ENCODE measurements around the gene CLIP2.
"Not testable (repeated sequence)": the region's sequence is repeated elsewhere in the genome, so short reads cannot be mapped to it uniquely, and the experiment has no call there.

CLIP2 gene

DNA sequence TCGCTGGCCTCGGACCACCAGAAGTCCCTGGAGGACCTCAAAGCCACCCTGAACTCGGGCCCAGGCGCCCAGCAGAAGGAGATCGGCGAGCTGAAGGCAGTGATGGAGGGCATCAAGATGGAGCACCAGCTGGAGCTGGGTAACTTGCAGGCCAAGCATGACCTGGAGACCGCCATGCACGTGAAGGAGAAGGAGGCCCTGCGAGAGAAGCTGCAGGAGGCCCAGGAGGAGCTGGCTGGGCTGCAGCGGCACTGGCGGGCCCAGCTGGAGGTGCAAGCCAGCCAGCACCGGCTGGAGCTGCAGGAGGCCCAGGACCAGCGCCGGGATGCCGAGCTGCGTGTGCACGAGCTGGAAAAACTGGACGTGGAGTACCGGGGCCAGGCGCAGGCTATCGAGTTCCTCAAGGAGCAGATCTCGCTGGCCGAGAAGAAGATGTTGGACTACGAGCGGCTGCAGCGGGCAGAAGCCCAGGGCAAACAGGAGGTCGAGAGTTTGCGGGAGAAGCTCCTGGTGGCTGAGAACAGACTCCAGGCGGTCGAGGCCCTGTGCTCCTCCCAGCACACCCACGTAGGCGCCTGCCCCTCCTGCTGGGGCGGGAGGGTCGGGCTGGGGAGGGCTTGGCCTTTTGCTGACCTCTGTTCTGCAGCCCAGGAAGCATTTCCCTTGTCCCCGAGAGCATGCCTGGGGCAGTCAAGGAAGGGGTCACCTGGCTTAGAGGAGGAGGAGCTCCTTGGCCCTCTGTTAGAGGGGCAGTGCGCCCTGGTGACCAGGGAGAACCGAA is 87.2 kb downstream of the CLIP2 start:
- no peak for DNase-seq

DNA sequence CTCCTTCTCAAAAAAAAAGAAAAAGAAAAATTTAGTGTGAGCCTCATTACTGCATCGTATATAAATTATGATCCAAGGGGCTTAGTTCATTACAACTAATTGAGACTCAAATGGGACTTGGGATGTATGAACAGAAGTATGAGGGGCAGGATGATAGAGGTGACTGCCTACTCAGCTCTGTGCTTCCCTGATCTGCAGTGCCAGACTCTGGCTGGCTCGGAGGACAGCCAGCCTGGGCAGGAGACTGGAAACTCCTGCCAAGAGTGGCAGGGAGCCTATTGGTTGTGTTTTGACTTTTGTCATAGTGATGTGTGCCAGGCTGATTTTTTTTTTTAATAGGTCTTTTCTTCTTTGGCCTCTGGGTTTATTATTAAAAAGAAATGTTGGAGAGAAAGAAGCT is 90.7 kb downstream of the CLIP2 start:
- DNase-seq: no peak

DNA sequence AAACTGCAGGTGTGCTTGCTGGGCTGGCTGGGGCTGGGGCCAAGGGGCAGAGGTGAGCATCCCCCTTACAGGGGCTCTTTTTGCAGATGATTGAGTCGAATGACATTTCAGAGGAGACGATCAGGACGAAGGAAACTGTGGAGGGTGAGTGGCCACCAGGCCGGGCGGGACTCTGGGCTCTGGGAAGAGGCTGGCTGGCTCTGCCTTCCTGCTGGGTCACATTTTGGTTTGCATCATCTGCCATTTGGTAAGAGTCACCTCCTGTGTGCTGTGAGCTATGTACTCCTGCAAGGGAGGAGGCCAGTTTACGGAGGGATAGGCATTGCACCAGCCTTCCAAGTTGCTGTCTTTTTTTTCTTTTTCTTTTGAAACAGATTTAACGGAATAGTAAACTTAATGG is 91.5 kb downstream of the CLIP2 start:
- DNase-seq: no peak

DNA sequence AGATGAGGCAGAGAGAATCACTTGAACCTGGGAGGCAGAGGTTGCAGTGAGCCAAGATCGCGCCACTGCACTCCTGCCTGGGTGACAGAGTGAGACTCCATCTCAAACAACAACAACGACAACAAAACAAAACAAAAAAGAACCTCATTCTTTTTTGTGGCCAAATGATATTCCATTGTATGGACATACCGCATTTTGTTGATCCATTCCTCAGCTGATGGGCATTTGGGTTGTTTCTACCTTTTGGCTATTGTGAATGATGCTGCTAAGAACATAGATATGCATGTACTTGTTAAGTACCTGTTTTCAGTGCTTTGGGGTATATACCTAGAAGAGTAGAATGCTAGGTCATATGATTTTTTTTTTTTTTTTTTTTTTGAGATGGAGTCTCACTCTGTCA is 94.9 kb downstream of the CLIP2 start:
- not testable (repeated sequence) for DNase-seq

DNA sequence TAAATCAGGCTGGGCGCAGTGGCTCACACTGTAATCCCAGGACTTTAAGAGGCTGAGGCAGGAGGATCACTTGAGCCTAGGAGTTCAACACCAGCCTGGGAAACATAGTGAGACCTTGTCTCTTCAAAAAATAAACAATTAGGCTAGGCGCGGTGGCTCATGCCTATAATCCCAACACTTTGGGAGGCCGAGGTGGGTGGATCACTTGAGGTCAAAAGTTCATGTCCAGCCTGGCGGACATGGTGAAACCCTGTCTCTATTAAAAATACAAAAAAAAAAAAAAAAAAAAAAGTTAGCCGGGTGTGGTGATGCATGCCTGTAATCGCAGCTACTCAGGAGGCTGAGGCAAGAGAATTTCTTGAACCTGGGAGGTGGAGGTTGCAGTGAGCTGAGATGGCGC is 95.6 kb downstream of the CLIP2 start:
- DNase-seq: not testable (repeated sequence)

DNA sequence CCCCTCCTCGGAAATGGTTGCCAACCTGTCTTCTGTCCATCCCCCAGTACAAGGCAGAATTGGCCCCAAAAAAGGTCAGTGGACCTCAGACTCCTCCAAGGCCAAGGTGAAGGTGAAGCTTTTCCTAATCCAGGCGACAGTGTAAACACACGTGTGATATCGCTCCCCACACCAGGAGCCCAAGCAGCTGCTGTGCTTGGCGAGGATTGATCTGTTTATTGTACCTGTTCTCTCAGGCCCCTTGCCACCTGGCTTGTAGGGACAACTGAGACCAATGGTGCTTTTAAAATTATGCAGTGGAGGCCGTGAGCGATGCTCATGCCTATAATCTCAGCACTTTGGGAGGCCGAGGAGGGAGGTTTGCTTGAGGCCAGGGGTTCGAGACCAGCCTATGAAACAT is 98.4 kb downstream of the CLIP2 start:
- no peak for DNase-seq

DNA sequence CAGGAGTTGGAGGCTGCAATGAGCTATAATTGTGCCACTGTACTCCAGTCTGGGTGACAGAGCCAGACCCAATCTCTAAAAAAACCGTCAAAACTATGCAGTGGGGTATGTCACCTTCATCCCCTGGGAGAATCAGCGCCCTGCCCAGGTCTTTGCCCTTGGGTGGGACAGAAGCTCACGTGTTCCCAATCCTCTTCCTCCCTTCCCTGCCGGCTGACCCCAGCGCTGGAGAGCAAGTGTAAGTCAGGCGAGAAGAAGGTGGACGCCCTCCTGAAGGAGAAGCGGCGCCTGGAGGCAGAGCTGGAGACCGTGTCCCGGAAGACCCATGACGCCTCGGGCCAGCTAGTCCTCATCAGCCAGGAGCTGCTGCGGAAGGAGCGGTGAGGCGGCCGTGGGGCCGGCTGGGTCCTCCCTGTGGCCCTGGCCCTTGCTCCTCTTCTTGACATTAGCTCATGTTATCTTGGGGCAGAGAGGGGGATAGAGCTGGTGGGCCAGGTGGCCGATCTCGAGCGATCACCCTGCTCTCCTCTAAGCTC is 99.7 kb downstream of the CLIP2 start:
- no peak for DNase-seq

DNA sequence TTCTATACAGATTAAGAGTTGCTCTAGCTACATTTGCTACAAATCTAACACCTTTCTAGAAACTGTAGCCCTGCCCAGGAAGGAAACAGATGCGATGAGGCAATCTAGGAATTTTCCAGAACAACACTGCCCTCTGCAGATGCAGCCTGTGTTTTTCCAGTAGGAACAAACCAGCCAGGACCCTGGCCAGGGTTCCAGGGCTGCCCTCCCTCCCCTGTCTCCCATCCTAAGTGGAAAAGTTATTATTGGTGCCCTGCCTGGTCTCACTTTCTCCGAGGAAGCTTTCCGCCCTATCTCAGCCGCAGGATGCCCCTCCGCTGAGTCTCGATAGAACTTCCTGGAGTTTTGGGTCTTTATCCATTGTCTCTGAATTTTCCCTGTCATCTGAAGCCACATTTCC is 104.5 kb downstream of the CLIP2 start:
- DNase-seq: not testable (repeated sequence)

DNA sequence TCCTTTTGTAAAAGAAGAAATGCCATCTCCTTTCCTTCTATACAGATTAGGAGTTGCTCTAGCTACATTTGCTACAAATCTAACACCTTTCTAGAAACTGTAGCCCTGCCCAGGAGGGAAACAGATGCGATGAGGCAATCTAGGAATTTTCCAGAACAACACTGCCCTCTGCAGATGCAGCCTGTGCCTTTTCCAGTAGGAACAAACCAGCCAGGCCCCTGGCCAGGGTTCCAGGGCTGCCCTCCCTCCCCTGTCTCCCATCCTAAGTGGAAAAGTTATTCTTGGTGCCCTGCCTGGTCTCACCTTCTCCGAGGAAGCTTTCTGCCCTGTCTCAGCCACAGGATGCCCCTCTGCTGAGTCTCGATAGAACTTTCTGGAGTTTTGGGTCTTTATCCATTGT is 105.4 kb downstream of the CLIP2 start:
- not testable (repeated sequence) for DNase-seq

DNA sequence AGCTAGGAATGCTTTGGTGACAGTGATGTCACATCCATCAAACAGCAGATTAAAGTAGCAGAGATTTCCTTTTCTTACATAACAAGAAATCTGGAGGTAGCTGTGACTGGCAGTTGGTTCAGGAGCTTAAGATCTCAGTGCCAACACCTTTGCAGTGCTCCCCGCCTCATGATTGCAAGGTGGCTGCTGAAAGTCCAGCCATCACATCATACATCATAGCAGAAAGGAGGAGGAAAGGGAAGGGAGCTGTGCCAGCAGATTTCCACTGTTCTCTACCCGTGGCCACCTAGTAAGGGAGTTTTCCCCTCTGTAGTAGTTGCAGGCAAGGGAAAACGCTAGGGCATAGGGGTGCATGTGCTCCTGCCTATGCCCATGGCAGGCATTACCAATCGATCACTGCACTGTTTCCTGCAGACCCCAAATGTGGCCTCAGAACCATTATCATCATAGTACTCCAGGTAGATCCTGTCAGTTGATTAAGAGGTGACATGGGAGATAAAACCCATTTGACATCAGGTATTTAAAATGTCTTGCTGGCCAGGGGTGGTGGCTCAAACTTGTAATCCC is 106.6 kb downstream of the CLIP2 start:
- DNase-seq: no peak

DNA sequence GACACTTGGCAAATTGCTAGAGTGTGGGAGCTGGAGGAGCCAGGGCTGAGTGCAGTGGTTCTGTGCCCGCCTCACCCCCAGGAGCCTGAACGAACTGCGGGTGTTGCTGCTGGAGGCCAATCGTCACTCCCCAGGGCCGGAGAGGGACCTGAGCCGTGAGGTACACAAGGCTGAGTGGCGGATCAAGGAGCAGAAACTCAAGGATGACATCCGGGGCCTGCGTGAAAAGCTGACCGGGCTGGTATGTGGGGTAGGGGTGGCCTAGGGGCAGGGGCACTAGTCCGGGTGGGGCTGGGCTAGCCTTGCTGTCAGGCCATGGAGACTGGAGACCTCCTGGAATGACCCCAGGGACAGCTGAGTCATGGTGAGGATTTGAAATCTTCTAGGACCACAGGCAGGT is 107.8 kb downstream of the CLIP2 start:
- no peak for DNase-seq

DNA sequence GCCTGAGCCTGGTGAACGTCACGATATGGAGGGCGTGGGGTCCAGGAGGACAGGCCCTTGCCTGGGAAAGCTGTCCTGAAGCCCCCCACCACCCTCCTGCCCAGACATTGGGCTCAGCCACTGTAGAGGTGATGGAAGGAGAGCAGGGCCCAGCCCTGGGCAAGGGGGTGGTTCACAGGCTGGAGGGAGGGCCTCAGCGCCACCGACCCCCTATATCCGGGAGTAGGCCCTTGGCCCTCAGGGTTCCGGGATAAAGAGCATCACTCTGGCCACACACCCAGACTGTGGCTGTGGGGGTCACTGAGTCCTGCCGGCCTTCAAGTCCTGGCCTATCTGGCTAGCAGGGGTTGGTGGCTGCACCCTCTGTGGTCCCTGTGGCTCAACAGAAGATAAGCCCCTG is 109.2 kb downstream of the CLIP2 start:
- no peak for DNase-seq

DNA sequence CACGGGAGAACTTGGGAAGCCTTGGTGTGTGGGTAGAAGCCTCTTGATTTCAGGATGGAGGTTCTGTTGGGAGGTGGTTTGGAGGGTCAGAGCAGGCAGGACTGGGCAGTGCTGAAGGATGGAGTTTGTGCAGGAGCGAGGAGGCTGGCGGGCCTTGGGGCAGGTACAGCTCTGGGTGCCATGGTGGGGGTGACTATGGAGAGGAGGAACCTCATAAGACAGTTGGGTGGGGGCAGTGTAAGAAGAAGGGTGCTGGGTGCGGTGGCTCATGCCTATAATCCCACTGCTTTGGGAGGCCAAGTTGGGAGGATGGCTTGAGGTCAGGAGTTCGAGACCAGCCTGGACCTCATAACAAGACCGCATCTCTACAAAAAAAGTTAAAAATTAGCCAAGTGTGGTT is 109.8 kb downstream of the CLIP2 start:
- no peak for DNase-seq

DNA sequence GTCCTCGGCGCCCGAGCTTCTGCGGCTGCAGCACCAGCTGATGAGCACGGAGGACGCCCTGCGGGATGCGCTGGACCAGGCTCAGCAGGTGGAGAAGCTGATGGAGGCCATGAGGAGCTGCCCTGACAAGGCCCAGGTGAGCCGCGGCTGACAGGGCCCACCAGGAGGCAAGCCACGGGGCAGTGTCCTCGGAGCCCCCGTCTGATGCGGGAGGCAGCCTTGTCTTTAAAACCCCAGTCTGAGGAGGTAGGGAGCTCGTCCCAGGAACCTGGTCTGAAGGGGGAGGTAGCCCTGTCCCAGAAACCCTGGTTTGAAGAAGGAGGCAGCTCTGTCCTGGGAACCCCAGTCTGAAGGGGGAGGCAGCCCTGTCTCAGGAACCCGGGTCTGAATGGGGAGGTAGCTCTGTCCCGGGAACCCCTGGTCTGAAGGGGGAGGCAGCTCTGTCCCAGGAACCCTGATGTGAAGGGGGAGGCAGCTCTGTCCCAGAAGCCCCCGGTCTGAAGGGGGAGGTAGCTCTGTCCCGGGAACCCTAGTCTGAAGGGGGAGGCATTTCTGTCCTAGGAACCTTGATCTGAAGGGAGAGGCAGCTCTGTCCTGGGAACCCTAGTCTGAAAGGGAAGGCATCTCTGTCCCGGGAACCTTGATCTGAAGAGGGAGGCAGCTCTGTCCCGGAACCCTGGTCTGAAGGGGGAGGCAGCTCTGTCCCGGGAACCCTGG is 111.4 kb downstream of the CLIP2 start:
- no peak for DNase-seq

DNA sequence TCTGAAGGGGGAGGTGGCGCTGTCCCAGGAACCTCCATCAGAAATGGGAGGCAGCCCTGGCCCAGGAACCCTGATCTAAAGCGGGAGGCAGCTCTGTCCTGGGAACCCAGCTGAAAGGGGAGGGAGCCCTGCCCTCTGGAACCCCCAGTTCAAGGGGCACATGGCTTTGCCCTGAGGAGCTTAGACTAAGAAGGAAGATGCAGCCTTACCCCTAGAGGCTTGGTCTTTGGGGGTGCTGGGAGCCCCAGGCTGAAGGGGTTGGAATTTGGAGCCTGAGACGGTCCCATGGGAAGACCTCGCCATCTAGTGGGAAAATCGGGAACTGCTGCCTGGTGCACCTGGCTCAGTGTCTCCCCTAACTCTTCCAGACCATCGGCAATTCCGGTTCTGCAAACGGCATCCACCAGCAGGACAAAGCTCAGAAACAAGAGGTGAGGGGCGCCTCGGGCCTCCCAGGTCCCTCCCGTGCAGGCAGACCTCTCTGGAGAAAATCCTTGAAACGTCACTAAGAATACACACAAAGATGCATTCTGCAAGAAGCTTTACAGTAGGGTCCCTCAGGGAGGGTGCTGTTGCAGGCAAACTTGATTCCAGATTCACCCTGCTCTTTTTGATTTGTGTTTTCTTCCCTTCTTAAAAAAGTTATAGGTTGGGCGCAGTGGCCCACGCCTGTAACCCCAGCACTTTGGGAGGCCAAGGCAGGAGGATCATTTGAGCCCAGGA is 112.1 kb downstream of the CLIP2 start:
- DNase-seq: peak; percentile 47

DNA sequence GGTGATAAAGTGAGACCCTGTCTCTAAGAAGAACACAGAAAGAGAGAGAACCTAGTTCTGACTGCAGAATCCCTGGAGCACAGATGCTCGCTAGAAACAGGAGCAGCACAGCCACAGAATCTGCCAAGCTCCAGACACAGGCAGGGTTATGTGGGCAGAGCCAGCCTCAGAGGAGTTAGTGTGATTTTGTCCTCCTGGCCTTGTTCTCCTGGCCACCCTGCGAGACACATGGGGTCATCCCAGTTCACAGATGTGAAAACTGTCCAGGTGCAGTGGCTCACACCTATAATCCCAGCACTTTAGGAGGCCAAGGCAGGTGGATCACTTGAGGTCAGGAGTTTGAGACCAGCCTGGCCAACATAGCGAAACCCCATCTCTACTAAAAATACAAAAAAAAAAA is 113.5 kb downstream of the CLIP2 start:
- DNase-seq: not testable (repeated sequence)

DNA sequence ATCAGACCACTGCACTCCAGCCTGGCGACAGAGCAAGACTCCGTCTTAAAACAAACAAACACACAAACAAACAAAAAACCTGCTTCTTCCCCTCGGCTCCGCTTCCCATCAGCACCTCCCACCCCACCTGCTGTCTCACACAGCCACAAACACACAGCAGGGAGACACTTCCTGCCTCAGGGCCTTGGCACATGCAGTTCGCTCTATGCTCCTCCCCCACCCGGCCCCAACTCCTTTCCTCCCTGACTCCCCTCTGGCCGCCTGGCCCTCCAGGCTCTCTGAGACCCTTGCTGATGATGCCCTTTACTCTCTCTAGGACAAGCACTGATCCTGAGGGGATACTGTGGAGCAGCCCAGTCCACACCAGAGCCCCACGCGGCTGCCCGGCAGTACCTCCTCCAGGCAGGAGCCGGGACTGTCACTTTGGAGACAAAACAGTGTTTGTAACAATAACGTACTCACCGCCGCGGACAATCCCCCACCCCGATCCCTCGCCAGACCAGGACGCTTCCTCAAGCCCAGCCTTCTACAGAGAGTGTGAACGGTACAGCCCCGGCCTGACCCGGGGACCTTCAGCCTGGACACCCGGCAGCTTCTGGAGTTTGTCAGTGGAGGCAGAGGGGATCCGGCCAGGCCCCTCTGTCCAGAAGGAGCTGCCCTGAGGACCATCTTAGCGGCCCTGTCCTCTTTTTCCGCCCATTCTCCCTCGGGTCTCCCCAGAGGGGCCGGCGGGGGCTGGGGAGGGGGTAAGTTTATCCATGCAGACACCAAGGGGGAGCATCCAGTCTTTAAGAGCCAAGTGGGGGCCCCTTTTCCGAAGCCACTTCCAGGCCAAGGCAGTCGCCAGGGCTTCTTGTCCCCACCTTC is 114.5 kb downstream of the CLIP2 start:
- no peak for DNase-seq

DNA sequence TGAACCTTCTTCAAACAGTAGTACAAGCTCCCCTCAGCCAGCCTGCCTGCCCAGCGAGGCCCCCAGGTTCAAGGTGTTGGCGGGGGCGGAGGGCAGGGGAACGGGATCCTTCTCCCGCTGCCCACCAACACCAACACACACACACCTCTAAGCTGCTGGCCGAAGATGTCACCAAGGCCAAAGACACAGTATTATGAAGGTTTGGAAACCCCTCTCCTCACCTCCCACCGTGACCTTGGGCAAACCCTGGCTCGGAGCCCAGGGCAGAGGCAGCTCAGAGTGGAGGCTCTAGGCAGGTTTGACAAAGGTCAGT is 115.1 kb downstream of the CLIP2 start:
- DNase-seq: no peak

DNA sequence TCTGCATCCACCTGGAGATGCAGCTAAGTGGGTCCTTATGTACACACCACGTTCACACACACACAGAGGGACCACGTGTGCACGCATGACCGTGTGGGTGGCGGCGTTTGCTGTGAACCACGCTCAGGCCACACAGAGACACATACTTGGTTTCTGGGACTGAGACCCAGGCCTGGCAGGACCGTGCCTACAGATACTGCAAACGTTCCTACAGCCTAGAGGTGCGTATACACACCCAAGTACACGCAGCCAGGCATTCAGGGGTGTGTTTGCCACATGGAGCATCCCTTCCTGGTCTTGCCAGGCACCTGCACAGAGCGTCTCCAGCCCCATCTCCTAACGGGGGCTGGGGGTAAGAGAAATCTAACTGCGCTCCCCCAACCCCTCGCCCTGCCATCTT is 115.5 kb downstream of the CLIP2 start:
- DNase-seq: no peak

DNA sequence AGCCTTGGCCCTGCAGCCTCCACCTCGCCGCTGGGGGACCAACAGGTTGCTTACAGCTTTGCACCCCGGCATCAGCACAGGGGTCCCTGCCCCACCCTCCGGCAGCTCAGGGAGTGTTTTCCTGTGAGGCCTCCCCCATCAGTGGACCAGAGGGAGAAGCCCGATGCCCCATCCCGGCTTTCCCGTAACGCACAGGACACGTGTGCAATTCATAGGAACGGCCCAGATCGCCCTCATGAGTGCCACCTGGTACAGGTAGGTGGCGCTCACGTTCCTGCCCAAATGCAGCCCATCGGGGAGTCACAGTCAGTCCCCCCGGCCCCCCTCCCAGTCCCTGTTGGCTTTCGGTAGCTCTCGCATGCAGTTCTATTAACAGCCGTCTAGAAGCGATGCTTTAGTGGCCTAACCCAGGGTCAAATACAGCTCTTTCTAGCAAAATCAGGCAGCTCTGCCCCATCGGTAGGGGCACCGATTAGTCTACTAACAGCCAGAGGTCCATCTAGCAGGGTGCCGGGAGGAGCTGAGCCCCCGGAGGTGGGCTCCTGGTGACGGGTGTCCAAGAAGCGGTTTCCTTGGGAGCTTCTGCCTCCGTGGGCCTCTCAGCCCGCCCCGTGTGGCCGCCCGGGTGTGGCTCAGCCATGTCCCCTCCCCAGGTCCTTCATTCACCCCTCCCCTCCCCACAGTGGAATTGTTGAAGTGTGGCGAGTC is 116.1 kb downstream of the CLIP2 start:
- DNase-seq: no peak

DNA sequence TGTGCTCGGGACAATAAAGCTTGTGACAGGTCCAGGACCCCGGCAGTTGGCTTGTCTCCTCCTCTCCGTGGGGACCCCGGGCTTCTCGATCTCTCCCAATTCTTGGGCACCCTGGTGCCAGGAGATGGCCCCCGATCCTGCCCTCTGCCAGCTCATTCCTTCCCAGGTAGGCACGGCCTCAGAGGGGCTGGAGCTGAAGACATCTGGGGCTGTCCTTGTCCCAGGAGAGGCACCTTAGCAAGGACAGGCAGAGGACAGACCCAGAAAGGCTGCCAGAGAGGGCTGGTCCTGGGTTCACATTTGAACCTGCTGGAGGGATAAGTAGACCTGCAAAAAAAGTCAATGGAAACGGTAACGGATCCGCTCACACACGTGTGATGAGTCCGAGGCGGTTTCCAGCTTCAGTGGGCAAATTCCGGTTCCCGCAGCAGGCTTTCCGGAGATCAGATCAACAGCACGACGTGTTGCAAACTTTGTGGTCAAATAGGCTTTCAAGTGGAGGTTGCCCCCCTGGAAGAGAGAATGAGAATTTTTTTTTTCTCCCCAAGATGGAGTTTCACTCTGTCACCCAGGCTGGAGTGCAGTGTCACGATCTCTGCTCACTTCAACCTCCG is 116.8 kb downstream of the CLIP2 start:
- no peak for DNase-seq
